ENCODE results near the gene RIMS3.
A peak's percentile ranks its signal among the peaks of the same experiment; 100 is the strongest.
"Not testable (repeated sequence)": the region's sequence is repeated elsewhere in the genome, so short reads cannot be mapped to it uniquely, and the experiment has no call there.

Gene RIMS3

DNA sequence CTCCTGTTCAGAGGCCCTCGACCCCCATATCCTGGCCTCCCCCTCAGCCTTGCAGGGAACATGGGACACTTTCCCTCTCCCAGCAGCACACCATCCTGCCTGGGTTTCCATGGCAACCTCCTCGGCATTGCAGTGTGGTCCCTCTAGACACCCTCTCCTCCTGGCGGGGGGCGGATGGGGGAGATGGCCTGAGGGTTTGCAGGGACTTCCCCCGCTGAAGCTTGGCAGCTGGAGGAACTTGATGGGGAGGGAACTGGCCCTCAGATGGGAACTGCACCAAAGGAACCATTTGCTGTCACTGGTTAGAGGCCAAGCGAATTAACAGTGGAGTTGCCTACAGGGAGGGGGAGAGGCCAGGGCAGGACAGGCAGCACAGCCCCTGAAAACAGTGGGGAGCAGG, 28.7 kb downstream of the RIMS3 start:
- no peak overlapping the region for H3K4me3 ChIP-seq (ENCODE audit: low read length)

DNA sequence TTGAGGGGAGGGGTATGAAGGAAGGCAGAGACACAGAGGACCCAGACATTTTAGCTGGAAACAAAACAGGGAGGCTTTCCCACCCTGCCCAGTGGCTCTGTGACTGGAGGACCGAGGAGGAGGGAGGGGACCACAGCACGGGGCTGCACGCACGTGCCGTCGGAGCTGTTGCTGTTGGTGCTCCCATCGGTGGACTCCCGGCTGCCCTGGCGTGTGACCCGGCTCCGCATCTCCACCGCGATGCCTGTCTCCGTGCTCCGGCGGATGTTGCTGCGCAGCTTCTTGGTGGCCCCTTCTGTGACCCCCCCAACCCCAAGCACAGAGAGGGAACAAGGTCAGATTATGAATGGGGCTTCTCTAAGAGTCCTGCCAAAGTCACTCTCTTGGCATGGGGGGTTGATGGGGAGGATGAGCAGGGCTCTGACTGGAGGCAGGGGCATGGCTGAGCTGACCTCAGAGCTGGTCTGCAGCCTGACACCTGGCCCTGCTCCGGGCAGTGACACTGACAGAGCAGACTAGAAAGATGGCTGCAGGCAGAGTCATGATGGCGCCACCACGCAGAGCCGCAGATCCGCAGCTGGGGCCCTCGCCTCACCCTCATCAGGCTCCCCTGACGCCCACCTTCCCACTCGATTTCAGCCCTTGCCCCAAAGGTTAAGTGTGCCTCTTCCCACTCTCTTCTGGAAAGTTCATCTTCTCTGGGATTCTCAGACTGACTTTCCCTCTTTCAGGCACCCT, 29.6 kb downstream of the RIMS3 start:
- no peak for DNase-seq (ENCODE audit: low read depth, low spot score)

More for the DNA sequence above, 28.7 kb downstream of the RIMS3 start:
- no peak for DNase-seq (ENCODE audit: low read depth, low spot score)

DNA sequence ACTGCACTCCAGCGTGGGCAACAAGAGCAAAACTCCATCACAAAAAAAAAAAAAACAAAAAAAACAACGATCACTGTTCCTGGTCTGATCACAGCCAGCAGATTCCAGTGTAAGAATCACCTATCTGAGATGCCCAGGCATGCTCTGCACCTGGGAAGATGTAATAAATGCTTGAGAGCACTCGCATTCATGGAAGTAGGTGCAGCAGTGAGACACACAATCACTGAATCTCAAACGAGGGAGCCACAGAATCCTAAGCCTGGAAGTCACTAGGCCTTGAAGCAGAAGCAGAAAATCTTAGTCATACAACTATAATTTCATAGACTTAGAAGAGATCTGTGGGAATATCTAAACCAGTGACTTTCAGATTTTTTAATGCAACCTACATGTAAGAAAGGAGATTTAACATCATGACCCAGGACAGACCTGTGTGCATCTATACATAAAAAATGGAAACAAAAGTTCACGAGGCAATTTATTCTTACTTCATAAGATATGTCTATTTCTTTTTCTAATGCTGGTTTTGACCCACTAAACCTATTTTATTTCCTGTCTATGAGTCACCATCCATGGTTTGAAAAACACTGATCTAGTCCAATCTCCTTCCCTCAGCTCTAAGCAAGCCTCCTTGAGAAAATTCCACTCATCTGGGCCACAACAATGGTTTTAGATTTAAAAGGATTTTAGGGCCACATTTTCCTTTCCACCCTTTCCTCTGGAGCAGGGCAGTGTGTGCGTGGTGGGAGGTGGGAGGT, 30.4 kb downstream of the RIMS3 start:
- H3K4me3 ChIP-seq (ENCODE audit: low read length), result no peak overlapping the region
- no peak for DNase-seq (ENCODE audit: low read depth, low spot score)

More for the DNA sequence above, 29.6 kb downstream of the RIMS3 start:
- H3K4me3 ChIP-seq (ENCODE audit: low read length), result no peak overlapping the region

DNA sequence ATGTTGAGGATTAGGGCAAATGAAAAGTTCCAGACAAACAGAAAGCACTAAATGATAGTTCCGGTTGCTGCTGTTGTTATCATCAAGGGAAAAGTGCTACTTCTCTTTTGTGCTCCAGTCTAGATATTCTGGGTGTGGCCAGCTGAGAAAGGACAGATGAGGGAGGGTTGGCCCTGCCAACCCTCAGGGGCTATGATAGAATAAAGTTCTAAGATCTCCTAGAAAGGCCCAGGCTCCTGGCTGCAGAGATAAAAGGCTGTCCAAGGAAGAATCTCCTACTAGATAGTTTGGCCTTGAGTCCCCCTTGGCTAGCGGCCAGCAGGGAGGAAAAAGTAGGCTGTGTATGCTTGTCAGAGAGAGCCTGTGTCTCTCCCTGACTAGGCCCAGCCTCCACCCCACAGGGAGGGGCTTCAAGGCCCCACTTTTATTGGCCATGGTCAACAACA, 31.5 kb downstream of the RIMS3 start:
- no peak overlapping the region for H3K4me3 ChIP-seq (ENCODE audit: low read length)
- no peak for DNase-seq (ENCODE audit: low read depth, low spot score)

DNA sequence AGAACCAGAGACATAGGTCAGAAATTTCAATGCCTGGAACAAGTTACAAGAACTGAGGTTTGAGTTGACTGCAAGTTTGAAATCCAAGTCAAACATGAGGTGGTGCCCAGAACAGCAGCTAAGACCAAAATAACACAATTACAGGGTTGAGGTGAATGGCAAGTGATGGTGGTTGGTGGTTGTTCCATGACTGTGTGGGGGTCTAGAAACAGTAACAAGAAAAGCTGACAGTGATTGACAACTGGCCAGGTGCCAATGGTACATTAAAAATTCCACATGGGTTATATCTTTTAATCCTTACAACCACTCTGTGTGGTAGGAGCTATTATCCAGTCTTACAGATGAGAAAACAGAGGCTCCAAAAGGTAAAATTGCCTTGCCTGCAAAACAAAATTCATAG, 32.0 kb downstream of the RIMS3 start:
- no peak for DNase-seq (ENCODE audit: low read depth, low spot score)
- no peak overlapping the region for H3K4me3 ChIP-seq (ENCODE audit: low read length)

DNA sequence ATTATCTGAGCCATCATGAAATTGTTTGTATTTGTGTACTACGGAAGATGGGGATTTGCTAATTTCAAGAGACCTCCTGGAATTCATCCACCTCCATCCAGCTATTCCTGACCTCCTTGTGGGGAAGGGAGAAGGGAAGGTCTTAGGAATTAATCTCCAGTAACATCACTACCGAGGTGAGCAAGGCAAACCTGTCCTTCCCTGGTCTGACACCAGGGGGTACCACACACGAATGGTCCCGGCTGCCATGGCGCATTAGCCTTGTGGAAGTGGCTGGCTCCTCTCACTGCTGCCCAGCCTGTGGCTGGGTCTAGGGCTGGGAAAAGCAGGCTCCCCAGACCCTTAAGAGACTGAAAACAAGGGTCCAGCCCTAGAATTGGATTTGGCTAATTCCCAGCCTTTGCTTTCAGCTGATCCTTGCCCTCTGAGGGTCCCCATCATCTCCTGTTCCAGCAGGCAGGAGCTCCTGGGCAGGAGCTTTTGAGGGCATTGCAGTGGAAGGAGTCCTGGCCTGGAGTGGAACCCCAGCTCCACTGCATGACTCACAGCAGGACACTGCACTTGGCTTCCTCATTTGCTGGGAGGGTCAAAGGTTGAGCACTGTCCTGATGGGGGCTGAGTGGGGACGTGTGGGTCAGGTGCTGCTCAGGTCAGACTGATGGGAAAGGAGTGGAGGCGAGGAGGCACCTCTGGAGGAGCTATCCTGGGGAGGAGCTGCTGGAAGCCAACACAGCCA, 34.8 kb downstream of the RIMS3 start:
- no peak for DNase-seq (ENCODE audit: low read depth, low spot score)
- H3K4me3 ChIP-seq (ENCODE audit: low read length), result no peak overlapping the region

DNA sequence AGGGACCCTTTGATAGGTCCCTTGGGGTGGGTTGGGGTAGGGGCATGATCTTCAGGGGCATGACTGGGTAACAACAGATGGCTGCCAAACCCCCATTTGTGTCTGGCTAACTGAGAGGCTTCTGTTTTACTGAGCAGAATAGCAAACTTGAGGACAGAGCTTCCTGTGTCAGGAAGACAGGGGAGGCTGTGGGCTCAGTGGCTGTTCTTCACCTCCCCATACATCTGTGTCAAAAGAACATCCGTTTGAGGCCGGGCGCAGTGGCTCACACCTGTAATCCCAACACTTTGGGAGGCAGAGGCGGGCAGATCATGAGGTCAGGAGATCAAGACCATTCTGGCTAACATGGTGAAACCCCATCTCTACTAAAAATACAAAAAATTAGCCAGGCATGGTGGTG, 35.9 kb downstream of the RIMS3 start:
- DNase-seq (ENCODE audit: low read depth, low spot score), result peak; percentile 95
- not testable (repeated sequence) for H3K4me3 ChIP-seq (ENCODE audit: low read length)

DNA sequence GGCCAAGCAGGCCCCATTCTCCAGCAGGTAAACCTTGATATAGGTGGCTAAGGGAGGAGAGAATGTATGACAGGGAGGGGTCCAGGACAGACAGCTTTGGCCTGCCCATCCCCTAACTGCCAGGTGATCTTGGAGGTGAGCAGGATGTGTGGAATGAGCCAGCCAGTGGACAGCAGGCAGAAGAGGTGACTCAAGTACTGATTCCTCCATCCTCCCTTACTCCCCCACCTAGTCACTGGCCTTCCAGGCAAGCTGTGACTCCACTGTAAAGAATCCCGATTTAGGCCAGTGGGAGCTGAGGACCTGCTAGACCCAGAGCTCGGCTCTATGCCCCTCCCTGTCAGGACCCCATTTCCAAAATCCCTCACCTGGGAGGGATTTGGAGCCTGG, 36.6 kb downstream of the RIMS3 start:
- DNase-seq (ENCODE audit: low read depth, low spot score), result no peak
- H3K4me3 ChIP-seq (ENCODE audit: low read length), result no peak overlapping the region

DNA sequence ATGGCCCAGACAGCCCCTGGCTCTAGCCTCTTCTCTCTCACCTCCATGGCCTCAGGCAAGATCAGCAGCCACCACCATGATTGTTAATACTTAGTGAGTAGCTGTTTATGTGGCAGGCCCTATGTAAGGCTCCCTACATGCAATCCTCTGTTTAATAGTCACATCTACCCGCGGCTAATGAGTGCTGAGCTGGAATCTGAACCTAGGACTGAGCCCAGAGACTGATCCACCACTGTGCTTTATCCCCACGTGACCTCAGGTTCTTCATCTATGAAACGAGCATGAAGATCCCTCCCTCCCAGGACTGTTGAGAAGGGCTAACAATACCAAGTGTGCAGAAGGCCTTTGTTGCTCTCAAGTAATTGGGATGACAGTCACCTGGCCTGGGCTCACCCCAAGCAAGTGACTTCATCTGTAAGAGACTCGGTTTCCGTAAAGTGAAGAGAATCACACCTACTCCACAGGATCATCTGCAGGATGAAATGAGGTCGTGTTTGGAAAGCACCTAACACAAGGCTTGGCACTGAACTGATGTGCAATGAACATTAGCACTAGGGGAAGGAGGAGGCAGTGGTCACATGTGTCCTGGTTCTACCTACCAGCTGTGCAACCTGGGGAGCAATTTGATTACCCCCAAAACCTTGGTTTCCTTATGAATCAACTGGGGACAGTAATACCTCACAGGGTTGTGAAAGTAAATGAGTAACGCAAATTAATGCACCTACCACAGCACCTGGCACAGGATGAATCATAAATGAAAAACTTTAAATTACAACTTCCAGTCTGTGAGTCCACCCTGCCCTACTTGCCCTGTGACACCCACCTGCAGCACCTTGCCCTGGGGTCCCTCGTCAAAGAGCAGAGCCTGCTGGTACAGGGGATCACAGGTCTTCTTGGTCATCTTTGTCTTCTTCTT, 37.2 kb downstream of the RIMS3 start:
- DNase-seq (ENCODE audit: low read depth, low spot score), result no peak
- no peak overlapping the region for H3K4me3 ChIP-seq (ENCODE audit: low read length)

DNA sequence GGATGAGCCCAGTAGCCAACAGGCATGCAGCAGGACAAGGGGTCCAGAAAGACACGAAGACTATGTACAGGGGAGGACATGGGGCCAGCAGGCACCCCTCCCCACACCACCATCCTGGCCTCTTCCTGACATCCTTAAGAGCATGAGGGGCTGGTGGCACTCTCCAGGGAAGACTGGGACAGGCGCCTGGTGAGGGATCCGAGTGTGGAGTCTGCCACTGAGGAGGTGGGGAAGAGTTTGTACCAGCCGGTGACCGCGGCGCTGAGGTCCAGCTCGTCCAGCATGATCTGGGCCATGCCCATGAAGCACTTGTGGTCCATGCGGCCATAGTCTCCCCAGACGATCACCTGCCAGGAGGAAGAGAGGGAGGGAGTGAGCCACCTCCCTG, 39.1 kb downstream of the RIMS3 start:
- no peak for DNase-seq (ENCODE audit: low read depth, low spot score)
- H3K4me3 ChIP-seq (ENCODE audit: low read length), result no peak overlapping the region

DNA sequence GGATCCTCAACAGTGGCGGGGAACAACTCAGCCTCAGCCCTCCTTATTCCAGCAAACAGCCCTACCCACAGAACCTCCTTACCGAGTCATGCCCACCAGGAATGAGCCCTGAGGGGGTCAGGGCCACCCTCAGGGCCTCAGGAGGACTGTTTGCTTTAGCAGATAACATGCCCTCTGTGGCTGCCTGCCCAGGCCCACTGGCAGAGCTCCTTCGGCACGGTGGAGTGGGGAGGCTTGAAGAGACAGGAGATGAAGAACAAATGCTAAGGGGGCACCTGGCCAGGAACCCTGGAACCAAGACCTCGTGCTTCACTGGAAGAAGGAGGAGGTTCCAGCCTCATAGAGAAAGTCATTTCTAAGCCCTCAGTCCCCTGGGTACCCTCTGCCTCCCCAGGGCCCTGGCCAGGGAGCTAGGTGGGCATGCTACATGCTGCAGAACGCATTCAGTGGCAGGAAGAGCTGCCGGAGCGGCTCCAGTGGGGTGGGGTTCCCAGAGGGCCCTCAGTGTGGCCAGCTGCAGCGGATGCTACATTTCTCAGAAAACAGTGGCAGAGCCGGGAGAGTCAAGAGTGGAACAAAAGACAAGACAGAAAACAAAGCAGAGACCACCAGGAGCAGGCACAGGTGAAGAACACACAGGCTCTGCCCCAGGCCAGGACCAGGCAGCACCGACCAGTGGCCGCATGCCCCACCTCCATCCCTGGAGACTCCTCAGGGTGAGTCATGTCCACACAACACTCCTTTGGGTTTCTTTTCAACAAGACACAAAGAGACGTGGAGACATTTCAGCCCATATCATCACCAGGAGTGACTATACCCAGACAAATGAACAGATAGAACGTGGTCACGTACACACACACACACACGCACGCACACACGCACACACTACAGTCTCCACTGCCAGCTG, 39.8 kb downstream of the RIMS3 start:
- DNase-seq (ENCODE audit: low read depth, low spot score), result no peak

DNA sequence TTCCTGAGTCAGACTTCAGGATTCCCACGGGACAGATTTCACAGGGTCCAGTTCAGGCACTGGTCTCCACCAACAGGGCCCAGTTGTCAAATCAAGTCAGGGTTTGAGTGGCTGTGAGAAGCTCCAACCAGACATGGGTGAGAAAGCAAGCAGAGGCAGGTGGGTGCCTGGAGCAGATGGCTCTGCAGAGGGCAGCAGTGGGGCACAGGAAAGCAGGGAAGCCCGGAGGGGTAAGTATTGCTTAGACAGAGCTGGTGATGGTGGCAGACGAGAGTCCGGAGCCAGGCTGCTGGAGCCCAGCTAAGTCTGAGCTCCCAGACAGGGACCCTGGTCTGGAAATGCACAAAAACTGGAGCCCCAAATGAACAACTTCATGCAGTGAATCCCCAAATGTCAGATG, 40.4 kb downstream of the RIMS3 start:
- DNase-seq (ENCODE audit: low read depth, low spot score), result peak; percentile 74

More for the DNA sequence above, 39.8 kb downstream of the RIMS3 start:
- H3K4me3 ChIP-seq (ENCODE audit: low read length), result no peak overlapping the region

DNA sequence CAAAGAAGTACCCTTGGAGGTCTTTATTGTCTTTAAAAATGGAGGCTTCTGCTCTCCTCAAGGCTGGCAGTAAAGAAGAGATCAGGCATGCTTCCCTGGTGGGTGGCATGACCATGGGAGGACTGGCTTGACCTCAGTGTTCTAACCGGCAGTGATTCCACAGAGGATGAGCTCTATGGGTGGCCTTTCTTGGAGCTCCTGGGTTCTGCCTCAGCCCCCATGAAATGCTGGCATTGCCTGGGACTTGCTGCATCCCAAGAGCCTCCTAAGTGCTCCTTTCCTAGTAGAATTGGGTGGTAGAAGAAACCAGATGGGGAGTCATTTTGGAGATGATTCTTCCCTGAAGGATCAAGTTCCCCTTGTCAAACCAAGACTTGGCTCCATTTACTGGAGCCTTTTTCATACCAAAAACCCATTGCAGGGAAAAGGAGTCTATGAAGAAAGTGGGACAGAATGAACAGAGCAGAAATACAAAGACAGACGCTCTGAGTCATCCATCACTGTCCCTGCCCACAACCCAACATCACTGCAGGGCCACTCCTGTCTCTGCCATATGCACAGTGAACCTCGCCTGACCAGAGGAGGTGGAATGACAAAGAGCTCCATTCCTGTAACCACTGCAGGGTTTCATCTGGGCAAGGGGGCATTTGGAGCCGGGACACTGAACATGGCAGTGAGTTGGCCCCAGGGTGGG, 42.4 kb downstream of the RIMS3 start:
- no peak for DNase-seq (ENCODE audit: low read depth, low spot score)
- H3K4me3 ChIP-seq (ENCODE audit: low read length), result no peak overlapping the region

More for the DNA sequence above, 40.4 kb downstream of the RIMS3 start:
- no peak overlapping the region for H3K4me3 ChIP-seq (ENCODE audit: low read length)

DNA sequence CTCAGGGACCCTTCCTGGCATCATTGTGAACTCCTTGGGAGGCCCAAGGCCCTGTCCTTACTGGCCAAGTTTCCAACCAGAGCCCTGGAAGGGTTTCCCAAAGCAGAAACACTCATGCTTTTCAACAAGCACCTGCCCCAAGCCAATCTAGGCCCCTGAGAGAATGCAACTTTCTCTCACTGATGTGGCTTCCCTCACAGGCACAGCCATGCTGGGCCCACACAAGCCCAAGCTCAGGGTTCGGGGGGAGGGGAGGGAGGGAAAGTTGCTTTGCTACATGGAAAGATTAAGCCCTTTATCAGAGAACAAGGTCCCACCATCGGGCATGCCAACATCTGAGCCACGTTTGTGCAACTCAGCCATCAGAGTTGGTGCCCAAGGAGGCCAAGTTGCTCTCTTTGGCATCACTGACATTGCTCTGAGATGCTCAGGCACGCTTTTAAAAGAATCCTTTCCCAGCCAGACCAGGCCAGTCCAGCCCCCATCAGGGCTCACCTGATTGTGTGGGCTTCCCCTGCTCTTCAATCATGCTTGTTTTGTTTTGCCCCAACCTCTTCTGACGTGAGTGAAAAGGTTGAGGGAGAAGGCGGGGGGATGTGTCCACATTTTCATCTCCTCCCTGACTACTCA, 43.5 kb downstream of the RIMS3 start:
- DNase-seq (ENCODE audit: low read depth, low spot score), result peak; percentile 63
- H3K4me3 ChIP-seq (ENCODE audit: low read length), result no peak overlapping the region

DNA sequence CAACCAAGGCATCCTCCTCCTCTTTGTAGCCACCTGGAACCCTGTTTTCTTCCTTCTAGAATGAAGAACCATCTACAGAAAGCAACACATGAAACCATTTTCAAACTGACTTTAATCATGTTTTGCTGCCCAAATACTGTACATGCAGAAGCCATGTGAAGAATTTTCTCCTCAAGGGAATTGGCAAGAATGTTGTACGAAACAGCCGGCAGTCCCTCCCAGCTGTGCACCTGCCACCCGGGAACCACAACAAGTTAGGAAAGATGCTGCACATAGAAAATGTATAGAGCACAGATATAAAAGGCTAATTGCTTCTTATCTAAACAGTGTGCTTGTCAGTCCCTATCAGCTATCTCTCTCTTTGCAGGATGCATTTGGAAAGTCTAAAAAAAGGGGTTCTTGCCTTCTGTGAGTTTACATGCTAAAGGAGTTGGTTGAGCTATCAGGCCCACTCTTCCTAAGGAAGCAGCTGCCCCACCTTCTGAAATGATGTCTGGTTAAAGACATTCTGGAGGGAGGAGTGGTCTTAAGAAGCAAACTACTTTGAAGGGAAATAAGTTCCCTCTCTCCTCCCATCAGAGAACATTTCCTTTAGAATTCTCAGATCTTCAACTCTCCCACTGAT, 44.8 kb downstream of the RIMS3 start:
- DNase-seq (ENCODE audit: low read depth, low spot score), result no peak
- H3K4me3 ChIP-seq (ENCODE audit: low read length), result no peak overlapping the region

DNA sequence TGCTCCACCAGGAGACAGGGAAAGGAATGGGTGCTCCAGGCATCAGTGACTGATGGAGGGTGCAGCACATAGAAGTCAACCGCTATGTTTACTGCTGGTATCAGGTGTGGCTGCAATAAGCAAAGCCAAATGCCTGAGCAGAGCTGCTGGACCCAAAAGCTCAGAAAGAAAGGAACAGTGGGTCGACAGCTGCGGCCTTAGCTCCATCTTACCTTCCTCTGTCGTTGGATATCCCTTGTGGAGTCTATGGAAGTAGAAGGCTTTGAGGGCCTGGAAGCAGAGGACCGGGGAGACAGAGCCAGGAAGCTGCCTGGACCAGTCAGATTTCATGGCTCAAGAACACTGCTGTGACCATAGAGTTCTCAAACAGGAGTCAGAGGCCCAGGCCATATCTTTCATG, 45.3 kb downstream of the RIMS3 start:
- DNase-seq (ENCODE audit: low read depth, low spot score), result no peak

DNA sequence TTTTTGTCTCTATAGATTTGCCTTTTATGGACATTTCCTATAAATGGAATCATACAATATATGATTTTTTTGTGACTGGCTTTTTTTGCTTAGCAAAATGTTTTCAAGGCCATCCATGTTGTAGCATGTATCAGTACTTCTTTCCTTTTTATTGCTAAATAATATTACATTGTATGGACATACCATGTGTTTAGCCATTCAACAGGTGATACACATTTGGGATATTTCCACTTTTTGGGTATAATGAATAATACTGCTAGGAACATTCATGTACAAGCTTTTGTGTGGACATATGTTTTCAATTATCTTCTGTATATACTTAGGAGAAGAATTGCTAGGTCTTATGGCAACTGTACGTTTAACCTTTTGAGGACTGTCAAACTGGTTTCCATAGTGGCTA, 47.4 kb downstream of the RIMS3 start:
- no peak overlapping the region for H3K4me3 ChIP-seq (ENCODE audit: low read length)
- DNase-seq (ENCODE audit: low read depth, low spot score), result no peak

More for the DNA sequence above, 45.3 kb downstream of the RIMS3 start:
- H3K4me3 ChIP-seq (ENCODE audit: low read length), result no peak overlapping the region

All from Jurkat, Clone E6-1 (cell line).